Activated naive CD4-positive, alpha-beta T cell (primary cell): Measurements from ENCODE around the gene DSTN.

ENCODE experiments used
- DNase-seq, 4 experiments: peaks; one replicate each; lab custom pipeline; 2025; lab: John Stamatoyannopoulos, UW

The DSTN gene

DNA sequence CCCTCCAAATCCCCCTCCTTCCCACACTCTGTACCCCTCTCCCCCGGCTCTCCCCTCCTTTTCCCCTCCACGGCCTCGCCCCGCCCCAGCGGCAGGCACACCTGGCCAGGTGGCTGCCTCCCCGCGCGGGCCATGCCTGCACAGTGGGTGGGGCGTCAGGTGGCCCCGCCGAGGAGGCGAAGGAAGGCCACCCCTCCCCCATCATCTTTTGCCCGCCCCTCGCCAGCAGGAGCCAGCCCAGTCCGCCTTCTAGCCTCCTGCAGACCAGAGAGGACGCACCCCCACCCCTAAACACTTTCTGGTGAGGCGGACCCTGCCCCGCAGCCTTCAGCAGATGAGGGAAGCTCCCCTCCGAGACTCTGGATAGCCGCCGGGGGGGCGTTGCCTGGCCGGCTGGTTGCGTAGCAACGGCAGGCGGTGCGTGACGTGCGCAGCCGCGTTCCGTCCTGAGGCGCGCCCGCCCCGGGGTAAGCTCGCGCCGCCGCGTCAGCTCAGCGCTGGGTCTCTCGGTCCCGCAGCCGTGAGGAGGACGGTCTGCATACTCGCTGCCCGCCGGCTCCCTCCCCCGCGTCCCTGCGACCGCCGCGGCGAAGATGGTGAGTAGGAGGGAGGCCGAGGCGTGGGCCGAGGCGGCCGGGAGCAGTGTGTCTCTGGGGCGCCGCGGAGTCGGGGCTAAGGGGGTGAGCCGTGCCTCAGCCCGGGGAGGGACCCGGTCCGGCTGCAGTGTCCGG, at the start of gene DSTN:
DSTN (plus strand) TSS at position 460 of the 731 bp plus-strand sequence; CDS start at position 594, 134 bp downstream.
- peak; percentile 33 to 82 (median 68) for DNase-seq

- no peak for DNase-seq
Observed at GRCh38 chr20:17520583-17520982, 49.3 kb upstream of the DSTN start.

DNA sequence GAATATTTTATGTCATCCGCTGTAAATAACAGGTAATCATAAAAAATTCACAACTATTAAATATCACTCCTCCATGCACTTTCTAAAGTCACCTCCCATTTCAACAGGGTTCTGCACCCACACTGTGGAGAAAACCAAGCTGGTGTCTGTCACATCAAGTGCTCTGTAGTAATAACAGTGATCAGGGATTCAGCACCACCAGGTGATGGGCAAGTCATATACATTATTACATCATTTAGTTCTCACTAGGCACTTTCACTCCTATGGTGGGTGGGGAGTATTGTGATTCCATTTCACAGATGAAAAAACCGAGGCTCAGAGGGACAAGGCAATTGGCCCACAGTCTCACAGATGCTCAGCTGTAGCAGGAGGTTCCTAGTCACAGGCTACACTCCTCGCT, 47.3 kb upstream of the DSTN start:
- DNase-seq = no peak

GRCh38 chr20:17523326-17523725, 46.5 kb upstream of the DSTN start:
- no peak for DNase-seq

DNA sequence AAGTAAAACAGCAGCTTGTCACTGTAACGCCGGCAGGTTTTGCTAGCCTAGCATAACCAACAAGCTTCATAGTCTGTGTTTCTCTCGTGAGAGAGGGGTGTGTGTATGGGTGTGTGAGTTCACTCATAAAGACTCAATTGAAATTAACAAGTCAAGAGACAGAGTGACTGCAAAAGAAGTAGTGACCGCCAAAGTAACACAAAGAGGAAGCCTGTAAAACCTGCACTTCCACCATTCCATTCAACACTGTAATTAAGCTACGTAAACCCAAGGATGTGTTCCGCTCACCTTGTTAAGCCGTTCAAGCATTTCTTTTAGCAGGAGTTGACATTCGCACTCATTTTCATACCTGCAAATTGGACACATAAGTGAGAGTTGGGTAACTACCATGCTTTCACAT, 45.3 kb upstream of the DSTN start:
- DNase-seq = no peak

GRCh38 chr20:17525132-17525531, 44.7 kb upstream of the DSTN start:
- no peak for DNase-seq

DNA sequence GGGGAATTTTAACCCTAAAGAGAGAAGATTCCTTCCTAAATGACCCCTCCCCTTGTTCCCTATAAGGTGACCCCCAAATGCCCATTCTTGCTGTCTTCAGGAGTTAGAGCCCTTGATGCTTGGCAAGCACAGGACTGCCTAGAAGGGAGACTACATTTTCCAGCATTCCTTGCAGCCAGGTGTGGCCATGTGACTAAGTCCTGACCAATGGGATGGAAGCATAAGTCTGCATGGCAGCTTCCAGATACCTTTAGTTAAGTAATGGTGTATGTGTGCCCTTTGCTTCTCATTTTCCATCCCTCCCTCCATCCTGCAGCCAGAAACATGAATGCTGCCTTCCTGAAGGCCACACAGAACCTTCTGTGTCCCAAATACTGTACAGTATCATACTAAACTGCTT, 44.2 kb upstream of the DSTN start:
- no peak for DNase-seq

GRCh38 chr20:17529586-17529985, 40.3 kb upstream of the DSTN start:
- DNase-seq = no peak

GRCh38 chr20:17530153-17530552, 39.7 kb upstream of the DSTN start:
- DNase-seq = no peak

GRCh38 chr20:17530716-17531664, 38.9 kb upstream of the DSTN start, which contains the start of gene BFSP1:
TSS of gene BFSP1 (minus strand) at chr20:17531379. CDS start at chr20:17531329, 50 bp downstream.
- DNase-seq = peak in 1 of 4 experiments; percentile 11

GRCh38 chr20:17531665-17532025, 38.2 kb upstream of the DSTN start:
- no peak for DNase-seq

DNA sequence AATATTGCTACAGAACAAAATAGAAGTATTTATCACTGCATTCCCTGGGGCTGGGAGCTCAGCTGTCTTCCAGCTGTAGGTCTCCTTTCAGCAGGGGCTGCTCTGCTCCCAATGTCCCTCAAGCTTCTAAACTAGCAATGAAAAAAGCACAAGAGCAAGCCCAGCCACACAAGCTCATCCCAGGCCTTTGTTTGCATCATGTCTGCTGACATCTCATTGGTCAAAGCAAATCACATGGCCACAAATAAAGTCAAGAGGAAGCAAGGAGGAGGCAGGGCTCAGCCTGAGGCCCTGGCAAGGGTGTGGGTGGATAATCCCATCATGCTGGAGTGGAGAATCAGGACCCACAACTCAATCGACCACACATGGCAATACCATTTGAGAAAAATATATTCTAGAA, 36.5 kb upstream of the DSTN start:
- DNase-seq = no peak

DNA sequence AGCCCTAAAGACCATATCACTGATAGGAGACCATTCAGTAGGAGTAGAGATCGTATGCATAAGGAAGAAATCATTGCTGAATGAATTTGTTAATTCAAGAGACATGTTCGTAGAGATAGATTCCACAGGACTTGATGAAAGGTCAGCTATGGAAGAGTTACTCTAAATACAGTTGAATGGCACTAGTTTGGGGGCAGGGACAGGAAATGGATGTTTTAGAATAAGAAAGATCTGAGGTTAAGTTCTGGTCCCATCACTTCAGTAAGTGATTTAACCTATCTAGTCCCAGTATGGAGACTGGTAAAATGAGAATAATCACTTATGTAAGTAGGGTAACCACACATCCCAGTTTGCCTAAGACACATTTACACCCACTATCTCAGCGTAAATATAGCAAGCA, 35.8 kb upstream of the DSTN start:
- no peak for DNase-seq

DNA sequence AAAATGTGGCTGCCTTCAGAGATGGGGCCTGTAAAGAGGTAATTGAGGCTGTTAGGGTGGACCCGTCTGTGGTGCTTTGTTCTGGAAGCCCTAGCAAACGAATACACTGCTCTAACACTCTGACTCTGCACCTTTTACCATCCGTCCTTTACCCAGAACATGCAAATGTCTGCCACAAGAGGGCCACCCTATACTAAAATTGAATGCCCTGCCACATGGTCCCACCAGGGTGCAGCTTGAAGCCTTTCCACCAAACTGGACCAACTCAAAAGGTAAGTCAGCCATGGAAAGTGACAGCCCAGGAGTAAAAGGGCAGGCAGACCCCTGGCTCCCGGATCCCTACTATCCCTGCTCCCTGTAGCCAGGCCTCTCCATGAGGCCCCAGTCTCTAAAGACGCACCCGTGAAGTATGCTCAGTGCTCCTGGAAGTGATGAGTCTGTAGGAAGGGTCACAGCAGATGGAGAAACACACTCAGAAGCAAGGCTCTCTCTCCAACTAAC, 32.9 kb upstream of the DSTN start:
- DNase-seq = peak in 3 of 4 experiments; percentile 6 to 13 (median 11)

DNA sequence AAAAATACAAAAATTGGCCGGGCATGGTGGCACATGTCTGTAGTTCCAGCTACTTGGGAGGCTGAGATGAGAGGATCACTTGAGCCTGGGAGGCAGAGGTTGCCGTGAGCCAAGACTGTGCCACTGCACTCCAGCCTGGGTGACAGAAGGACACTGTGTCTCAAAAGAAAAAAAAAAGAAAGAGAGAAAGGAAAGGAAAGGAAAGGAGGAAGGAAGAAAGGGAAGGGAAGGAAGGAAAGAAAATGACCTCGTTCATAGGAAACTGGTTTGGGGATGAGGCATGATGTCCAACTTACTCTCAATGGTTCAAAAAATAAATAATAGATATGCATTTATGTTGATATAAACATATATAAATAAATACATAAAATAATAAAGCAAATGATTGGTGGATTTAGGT, 31.9 kb upstream of the DSTN start:
- DNase-seq = no peak

- DNase-seq = no peak
Observed at GRCh38 chr20:17538517-17539170, 31.2 kb upstream of the DSTN start.

DNA sequence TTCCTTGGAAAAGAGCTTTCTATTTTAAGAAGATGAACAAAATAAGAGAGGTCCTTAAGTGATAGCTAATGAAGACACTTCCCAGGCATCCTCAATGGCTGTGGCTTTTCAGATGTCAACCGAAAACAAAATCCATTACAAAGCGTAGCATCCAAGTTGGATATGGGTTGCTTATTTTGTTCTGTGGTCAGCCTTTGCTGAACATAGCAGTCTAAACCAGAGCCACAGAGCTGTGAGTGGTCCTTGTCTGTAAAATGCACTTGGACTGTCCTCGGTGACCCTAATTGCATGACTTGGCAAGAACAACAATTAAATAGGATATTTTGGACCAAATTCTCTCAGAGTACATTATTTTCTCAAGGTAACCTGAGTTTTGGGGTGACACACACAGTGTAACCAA, 28.3 kb upstream of the DSTN start:
- no peak for DNase-seq

DNA sequence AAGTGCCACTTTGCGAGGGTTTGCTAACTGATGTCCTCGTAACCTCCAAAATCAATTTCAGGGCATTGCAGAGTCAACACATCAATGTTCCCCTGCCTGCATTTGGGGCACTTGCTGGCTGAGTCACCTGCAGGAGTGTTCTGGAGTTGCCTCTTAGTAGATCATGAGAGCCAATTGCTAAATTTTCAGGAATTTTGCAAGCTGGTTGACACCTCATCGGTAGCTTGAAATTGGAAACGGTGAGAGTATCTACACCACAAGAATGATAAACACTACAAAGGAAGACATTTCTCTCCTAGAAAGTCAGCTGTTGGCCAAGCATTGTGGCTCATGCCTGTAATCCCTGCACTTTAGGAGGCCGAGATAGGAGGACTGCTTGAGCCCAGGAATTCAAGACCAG, 27.9 kb upstream of the DSTN start:
- DNase-seq = no peak

GRCh38 chr20:17542481-17542880, 27.4 kb upstream of the DSTN start:
- no peak for DNase-seq

DNA sequence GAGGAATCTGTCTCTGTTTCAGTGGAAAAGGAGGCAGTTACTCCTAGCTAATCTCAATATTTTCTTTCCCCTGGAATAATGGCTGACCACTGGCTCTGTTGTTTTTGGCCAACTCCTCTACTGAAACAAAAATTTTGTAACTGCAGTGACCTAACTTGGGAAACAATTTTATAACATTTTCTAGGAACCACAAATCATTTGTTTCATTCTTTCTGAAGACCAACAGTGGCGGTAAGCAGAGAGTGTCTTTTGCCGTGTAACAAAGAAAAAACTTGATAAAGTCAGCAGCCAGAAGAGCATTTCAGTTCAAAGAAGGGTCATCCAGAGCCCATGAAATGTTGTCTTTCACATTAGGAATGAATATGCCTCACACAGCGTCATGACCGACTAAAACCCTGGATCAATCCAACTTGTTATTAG, 26.9 kb upstream of the DSTN start:
- no peak for DNase-seq

- no peak for DNase-seq
Observed at GRCh38 chr20:17543531-17544131, 26.2 kb upstream of the DSTN start.

DNA sequence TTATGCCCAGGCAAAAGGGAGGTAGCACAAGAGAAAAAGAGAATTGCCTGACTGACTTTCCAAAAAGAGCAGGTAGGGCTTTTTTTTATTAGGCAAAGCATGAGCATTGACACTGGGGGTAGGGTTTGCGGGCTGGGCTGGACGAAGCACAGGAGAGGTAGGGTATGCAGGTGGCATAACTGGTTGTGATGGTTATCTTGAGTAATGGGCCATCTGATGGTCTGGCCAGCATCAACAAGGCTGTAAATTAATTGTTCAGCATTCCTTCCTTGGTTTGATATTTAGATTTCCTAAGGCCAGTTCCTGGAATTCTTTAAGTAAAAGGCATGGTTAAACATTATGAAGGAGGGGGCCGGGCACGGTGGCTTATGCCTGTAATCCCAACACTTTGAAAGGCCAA, 24.7 kb upstream of the DSTN start:
- no peak for DNase-seq
